KMS-11 (cell line): ENCODE results near the gene ZBTB7C.
"Not testable (repeated sequence)": the region's sequence is repeated elsewhere in the genome, so short reads cannot be mapped to it uniquely, and the experiment has no call there.

ENCODE experiments used
- H2AFZ ChIP-seq: fragments of 200-600 bp; sonication (generic); 2 replicates; pipeline ENCODE4 v1.6.1; 2016; ENCODE audit warnings: antibody characterized with exemption, mixed run types, low read depth
- H3K27ac ChIP-seq: fragments of 200-600 bp; sonication (generic); 2 replicates; pipeline ENCODE4 v1.6.1; 2016; ENCODE audit warnings: mild to moderate bottlenecking, mixed run types
- H3K27me3 ChIP-seq: fragments of 200-600 bp; sonication (generic); 2 replicates; pipeline ENCODE4 v1.6.1; 2017; ENCODE audit warnings: mild to moderate bottlenecking, low read depth, mixed run types, moderate library complexity; ENCODE audit not compliant: insufficient read depth
- H3K36me3 ChIP-seq: fragments of 200-600 bp; sonication (generic); 2 replicates; pipeline ENCODE4 v1.6.1; 2017; ENCODE audit warnings: mild to moderate bottlenecking, mixed run types; ENCODE audit not compliant: insufficient read depth
- H3K4me1 ChIP-seq: fragments of 200-600 bp; sonication (generic); 2 replicates; pipeline ENCODE4 v1.6.1; 2016; ENCODE audit warnings: mild to moderate bottlenecking, low read depth, mixed run types; ENCODE audit not compliant: poor library complexity, severe bottlenecking
- H3K4me2 ChIP-seq: fragments of 200-600 bp; sonication (generic); 2 replicates; pipeline ENCODE4 v1.7.0; 2016; ENCODE audit warnings: mild to moderate bottlenecking, mixed run types
- H3K4me3 ChIP-seq: fragments of 200-600 bp; sonication (generic); IDR thresholded peaks from 2 replicates; pipeline ENCODE4 v1.6.1; 2017; ENCODE audit warnings: low read depth, low read length, mixed read lengths; ENCODE audit not compliant: insufficient read depth
- H3K79me2 ChIP-seq: fragments of 200-600 bp; sonication (generic); 2 replicates; pipeline ENCODE4 v1.6.1; 2016; ENCODE audit warnings: low read depth, mixed run types; ENCODE audit not compliant: insufficient read depth
- H3K9ac ChIP-seq: fragments of 200-600 bp; sonication (generic); 2 replicates; pipeline ENCODE4 v1.6.1; 2016; ENCODE audit warnings: mild to moderate bottlenecking, mixed run types
- H4K20me1 ChIP-seq: fragments of 200-600 bp; sonication (generic); 2 replicates; pipeline ENCODE4 v1.6.1; 2016; ENCODE audit warnings: mild to moderate bottlenecking, mixed run types; ENCODE audit not compliant: insufficient read depth
- TF ChIP-seq, protein P1 (sequence below): fragments of 200-600 bp; sonication (generic); conservative IDR thresholded peaks from 2 replicates; pipeline ENCODE4 v1.6.1; 2017; ENCODE audit warnings: low read depth, mild to moderate bottlenecking, antibody characterized with exemption, low read length, moderate library complexity, mixed read lengths

ZBTB7C gene

DNA sequence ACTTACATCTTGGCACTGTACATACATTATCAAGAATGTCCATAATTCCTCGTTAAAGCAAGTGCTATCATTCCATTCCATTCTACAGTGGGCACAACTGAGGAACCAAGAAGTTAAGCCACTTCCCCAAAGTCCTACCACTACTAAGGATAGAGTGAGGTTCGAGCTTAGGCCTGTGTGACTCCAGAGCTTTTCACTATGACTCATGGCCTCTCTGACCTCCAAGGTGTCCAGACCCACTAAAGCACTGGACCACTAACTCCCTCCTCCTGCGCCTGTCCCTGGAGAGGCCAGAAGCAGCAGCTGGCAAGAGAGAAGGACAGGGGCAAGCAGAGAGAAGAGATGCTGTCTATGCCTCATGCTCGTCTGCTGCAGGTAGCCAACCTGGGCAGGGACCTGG is 117.0 kb downstream of the ZBTB7C start:
- Histone ChIP-seq H3K27me3 (no peaks in the 10 kb centered on the region), H3K4me2 (no peak overlapping the region), H4K20me1 (no peaks in the 10 kb centered on the region), H3K4me3 (no peak overlapping the region), H3K4me1 (no peaks in the 10 kb centered on the region), H3K36me3 (no peaks in the 10 kb centered on the region), H3K9ac (no peak overlapping the region), H3K79me2 (no peaks in the 10 kb centered on the region), H3K27ac (no peak overlapping the region), H2AFZ (no peak overlapping the region)
- TF ChIP-seq, protein P1, sequence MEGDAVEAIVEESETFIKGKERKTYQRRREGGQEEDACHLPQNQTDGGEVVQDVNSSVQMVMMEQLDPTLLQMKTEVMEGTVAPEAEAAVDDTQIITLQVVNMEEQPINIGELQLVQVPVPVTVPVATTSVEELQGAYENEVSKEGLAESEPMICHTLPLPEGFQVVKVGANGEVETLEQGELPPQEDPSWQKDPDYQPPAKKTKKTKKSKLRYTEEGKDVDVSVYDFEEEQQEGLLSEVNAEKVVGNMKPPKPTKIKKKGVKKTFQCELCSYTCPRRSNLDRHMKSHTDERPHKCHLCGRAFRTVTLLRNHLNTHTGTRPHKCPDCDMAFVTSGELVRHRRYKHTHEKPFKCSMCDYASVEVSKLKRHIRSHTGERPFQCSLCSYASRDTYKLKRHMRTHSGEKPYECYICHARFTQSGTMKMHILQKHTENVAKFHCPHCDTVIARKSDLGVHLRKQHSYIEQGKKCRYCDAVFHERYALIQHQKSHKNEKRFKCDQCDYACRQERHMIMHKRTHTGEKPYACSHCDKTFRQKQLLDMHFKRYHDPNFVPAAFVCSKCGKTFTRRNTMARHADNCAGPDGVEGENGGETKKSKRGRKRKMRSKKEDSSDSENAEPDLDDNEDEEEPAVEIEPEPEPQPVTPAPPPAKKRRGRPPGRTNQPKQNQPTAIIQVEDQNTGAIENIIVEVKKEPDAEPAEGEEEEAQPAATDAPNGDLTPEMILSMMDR, result no peak

DNA sequence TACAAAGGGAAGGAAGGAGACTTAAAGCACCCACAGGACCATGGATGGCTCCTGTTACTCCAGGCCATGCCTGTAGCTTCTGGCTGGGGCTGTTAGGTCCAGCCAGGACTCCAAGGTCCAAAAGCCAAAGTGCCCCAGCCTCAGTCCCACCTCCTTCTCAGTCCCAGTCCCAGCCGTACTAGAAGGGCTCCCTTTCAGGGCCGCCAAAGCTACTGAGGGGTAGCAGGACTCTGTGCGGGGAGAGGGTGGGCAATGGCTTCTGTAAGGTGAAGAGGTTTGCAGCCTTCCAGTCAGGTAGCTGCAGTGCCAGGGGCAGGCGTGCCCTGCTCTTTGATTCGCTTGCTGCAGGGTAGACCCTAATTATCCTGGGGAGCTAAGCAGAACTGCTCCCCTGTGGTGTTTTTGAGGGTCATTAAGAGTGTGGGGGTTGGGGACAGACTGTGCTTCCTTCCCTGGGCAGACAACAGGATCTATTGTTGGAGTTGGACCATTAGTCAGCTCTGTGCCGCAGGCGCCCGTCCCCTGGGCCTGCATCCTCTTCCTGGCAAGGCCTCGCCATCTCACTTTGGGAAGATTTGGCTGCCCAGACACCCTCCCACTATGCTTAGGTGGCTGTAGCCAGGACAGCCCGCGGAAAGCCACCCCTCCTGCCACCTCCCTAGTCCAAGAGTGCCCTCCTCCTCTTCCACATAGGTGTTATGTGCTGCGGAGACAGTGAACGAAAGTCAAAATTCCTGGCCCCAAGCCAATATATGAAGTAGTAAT is 118.8 kb downstream of the ZBTB7C start:
- no peak overlapping the region for H3K27ac ChIP-seq
- H3K36me3 ChIP-seq, result no peaks in the 10 kb centered on the region
- H3K27me3 ChIP-seq, result no peaks in the 10 kb centered on the region
- no peak overlapping the region for H2AFZ ChIP-seq
- H3K9ac ChIP-seq, result no peak overlapping the region
- TF ChIP-seq, protein P1, result no peak
- H4K20me1 ChIP-seq, result no peaks in the 10 kb centered on the region
- no peak overlapping the region for H3K4me3 ChIP-seq
- no peaks in the 10 kb centered on the region for H3K4me1 ChIP-seq
- no peak overlapping the region for H3K4me2 ChIP-seq
- no peaks in the 10 kb centered on the region for H3K79me2 ChIP-seq

DNA sequence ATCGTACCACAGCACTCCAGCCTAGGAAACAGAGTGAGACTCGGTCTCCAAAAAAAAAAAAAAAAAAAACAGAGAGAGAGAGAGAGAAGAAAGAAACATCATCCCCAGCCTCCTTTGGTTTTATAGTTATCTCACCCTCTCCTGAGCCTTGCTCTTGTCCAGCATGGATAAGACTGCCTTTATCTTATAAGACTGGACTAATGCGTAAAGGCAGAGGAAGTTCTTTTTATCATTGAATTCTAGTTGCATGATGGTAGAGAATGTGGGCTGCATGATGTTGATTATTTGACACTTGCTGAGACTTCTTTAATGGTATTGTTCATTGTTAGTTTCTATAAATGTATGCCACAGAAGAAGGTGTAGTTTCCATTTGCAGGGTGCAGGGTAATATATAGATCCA is 124.4 kb downstream of the ZBTB7C start:
- Histone ChIP-seq H3K36me3 (no peaks in the 10 kb centered on the region), H3K79me2 (no peaks in the 10 kb centered on the region), H3K27me3 (no peaks in the 10 kb centered on the region), H2AFZ (no peak overlapping the region), H3K27ac (no peak overlapping the region), H4K20me1 (no peaks in the 10 kb centered on the region), H3K4me3 (no peak overlapping the region), H3K4me2 (no peak overlapping the region), H3K4me1 (no peaks in the 10 kb centered on the region), H3K9ac (no peak overlapping the region)
- TF ChIP-seq, protein P1, result no peak

DNA sequence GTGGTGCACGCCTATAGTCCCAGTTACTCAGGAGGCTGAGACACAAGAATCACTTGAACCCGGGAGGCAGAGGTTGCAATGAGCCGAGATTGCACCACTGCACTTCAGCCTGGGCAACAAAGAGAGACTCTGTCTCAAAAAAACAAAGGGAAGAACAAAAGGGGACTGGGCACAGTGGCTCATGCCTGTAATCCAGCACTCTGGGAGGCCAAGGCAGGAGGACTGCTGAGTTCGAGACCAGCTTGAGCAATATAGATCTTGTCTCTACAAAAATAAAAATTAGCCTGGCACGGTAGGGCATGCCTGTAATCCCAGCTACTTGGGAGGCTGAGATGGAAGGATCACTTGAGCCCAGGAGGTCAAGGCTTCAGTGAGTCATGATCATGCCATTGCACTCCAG is 125.2 kb downstream of the ZBTB7C start:
- not testable (repeated sequence) for H3K27ac ChIP-seq, H3K9ac ChIP-seq, H4K20me1 ChIP-seq, H3K79me2 ChIP-seq, H3K36me3 ChIP-seq, H3K4me2 ChIP-seq, H3K27me3 ChIP-seq, H2AFZ ChIP-seq, H3K4me1 ChIP-seq, H3K4me3 ChIP-seq

DNA sequence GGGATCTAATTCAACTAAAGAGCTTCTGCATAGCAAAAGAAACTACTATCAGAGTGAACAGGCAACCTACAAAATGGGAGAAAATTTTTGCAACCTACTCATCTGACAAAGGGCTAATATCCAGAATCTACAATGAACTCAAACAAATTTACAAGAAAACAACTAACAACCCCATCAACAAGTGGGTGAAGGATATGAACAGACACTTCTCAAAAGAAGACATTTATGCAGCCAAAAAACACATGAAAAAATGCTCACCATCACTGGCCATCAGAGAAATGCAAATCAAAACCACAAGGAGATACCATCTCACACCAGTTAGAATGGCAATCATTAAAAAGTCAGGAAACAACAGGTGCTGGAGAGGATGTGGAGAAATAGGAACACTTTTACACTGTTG is 127.7 kb downstream of the ZBTB7C start:
- not testable (repeated sequence) for H2AFZ ChIP-seq, H3K4me1 ChIP-seq, H4K20me1 ChIP-seq, H3K27me3 ChIP-seq, H3K27ac ChIP-seq, H3K4me3 ChIP-seq, H3K9ac ChIP-seq, H3K4me2 ChIP-seq, H3K36me3 ChIP-seq, H3K79me2 ChIP-seq
